WTC11 (cell line): ENCODE results near the gene TCP1. TPM values are rescaled to one million over a fixed set of nuclear protein-coding genes. Genes with fewer than 3 reads are reported as not detected.

ENCODE experiments used
- ATAC-seq: fragments of 200-7000 bp; cut with Tn5 transposase; 2 replicates; pipeline ENCODE4 v1.10.0; 2021; ENCODE audit warnings: mild to moderate bottlenecking, moderate library complexity
- Bru-seq: library from RNA; stranded (reverse); fragments of 400-500 nt; gene quantifications from one replicate; lab custom pipeline; 2021; lab: Mats Ljungman, UMichigan
- CTCF ChIA-PET: fragments of 300-600 bp; sonication (Branson Sonifier 250); formaldehyde crosslinking; loops from one replicate; lab custom pipeline; 2021; ENCODE audit warnings: antibody characterized with exemption; lab: Charles Lee
- POLR2A ChIA-PET: fragments of 350-600 bp; sonication (Branson Sonifier 250); formaldehyde crosslinking; loops from one replicate; lab custom pipeline; 2021; ENCODE audit warnings: antibody characterized with exemption; lab: Charles Lee
- DNase-seq: peaks from one replicate; pipeline ENCODE4 v3.0.0; 2021; ENCODE audit warnings: low spot score
- H3K27ac Mint-ChIP-seq: 2 replicates; pipeline ENCODE4 v1.8.0; 2021; ENCODE audit warnings: mixed read lengths
- H3K27me3 Mint-ChIP-seq: 2 replicates; pipeline ENCODE4 v1.8.0; 2021; ENCODE audit warnings: low read depth, mild to moderate bottlenecking, moderate library complexity, mixed read lengths
- H3K36me3 Mint-ChIP-seq: 2 replicates; pipeline ENCODE4 v1.8.0; 2021; ENCODE audit warnings: mixed read lengths
- H3K4me1 Mint-ChIP-seq: 2 replicates; pipeline ENCODE4 v1.8.0; 2022; ENCODE audit warnings: mixed read lengths
- H3K4me3 Mint-ChIP-seq: 2 replicates; pipeline ENCODE4 v1.8.0; 2021; ENCODE audit warnings: mild to moderate bottlenecking, moderate library complexity, mixed read lengths
- H3K9me3 Mint-ChIP-seq: 2 replicates; pipeline ENCODE4 v1.8.0; 2021; ENCODE audit warnings: mixed read lengths
- ATF2 ChIP-seq: sonication (generic); formaldehyde crosslinking; IDR thresholded peaks from 2 replicates; pipeline ENCODE4 v1.8.1; 2022; ENCODE audit warnings: low read depth, missing genetic modification reagents, borderline replicate concordance
- E2F5 ChIP-seq: sonication (generic); formaldehyde crosslinking; IDR thresholded peaks from 2 replicates; pipeline ENCODE4 v1.8.1; 2022; ENCODE audit warnings: mild to moderate bottlenecking, moderate library complexity, missing genetic modification reagents
- ETV6 ChIP-seq: sonication (generic); formaldehyde crosslinking; IDR thresholded peaks from 2 replicates; pipeline ENCODE4 v1.8.1; 2022; ENCODE audit warnings: mild to moderate bottlenecking, missing genetic modification reagents
- FOXP4 ChIP-seq: sonication (generic); formaldehyde crosslinking; IDR thresholded peaks from 2 replicates; pipeline ENCODE4 v1.8.0; 2022; ENCODE audit warnings: mild to moderate bottlenecking, missing genetic modification reagents
- IRF1 ChIP-seq: sonication (generic); formaldehyde crosslinking; IDR thresholded peaks from 2 replicates; pipeline ENCODE4 v1.8.0; 2023; ENCODE audit warnings: missing genetic modification reagents
- IRF2 ChIP-seq: sonication (generic); formaldehyde crosslinking; IDR thresholded peaks from 2 replicates; pipeline ENCODE4 v1.8.0; 2022; ENCODE audit warnings: low read depth, missing genetic modification reagents, borderline replicate concordance
- MAX ChIP-seq: sonication (generic); formaldehyde crosslinking; IDR thresholded peaks from 2 replicates; pipeline ENCODE4 v1.8.0; 2022; ENCODE audit warnings: mild to moderate bottlenecking, missing genetic modification reagents
- NR1H2 ChIP-seq: sonication (generic); formaldehyde crosslinking; IDR thresholded peaks from 2 replicates; pipeline ENCODE4 v1.9.0; 2021; ENCODE audit warnings: mild to moderate bottlenecking, moderate library complexity, missing genetic modification reagents
- PREB ChIP-seq: sonication (generic); formaldehyde crosslinking; IDR thresholded peaks from 2 replicates; pipeline ENCODE4 v1.8.1; 2022; ENCODE audit warnings: mild to moderate bottlenecking, missing genetic modification reagents, moderate library complexity, borderline replicate concordance
- PRRX2 ChIP-seq: fragments of 250-450 bp; sonication (Bioruptor Pico); IDR thresholded peaks from 2 replicates; pipeline ENCODE4 v1.8.0; 2021; ENCODE audit warnings: mild to moderate bottlenecking
- SP1 ChIP-seq: sonication (generic); formaldehyde crosslinking; conservative IDR thresholded peaks from 2 replicates; pipeline ENCODE4 v1.8.1; 2022; ENCODE audit warnings: missing genetic modification reagents
- TCF7 ChIP-seq: sonication (generic); formaldehyde crosslinking; IDR thresholded peaks from 2 replicates; pipeline ENCODE4 v1.8.0; 2022; ENCODE audit warnings: mild to moderate bottlenecking, low read depth, missing genetic modification reagents, moderate library complexity
- USF2 ChIP-seq: sonication (generic); formaldehyde crosslinking; IDR thresholded peaks from 2 replicates; pipeline ENCODE4 v1.8.1; 2023; ENCODE audit warnings: mild to moderate bottlenecking, missing genetic modification reagents, moderate library complexity
- ZMAT4 ChIP-seq: fragments of 250-450 bp; sonication (Bioruptor Pico); IDR thresholded peaks from 2 replicates; pipeline ENCODE4 v1.9.0; 2021; ENCODE audit warnings: mild to moderate bottlenecking
- ZNF219 ChIP-seq: sonication (generic); formaldehyde crosslinking; IDR thresholded peaks from 2 replicates; pipeline ENCODE4 v1.8.0; 2023; ENCODE audit warnings: missing genetic modification reagents, mild to moderate bottlenecking, borderline replicate concordance
- ZNF232 ChIP-seq: sonication (generic); formaldehyde crosslinking; IDR thresholded peaks from 2 replicates; pipeline ENCODE4 v1.8.0; 2022; ENCODE audit warnings: mild to moderate bottlenecking, missing genetic modification reagents
- ZNF281 ChIP-seq: sonication (generic); formaldehyde crosslinking; IDR thresholded peaks from 2 replicates; pipeline ENCODE4 v1.8.0; 2023; ENCODE audit warnings: mild to moderate bottlenecking, missing genetic modification reagents
- ZNF423 ChIP-seq: fragments of 250-450 bp; sonication (Bioruptor Pico); IDR thresholded peaks from 2 replicates; pipeline ENCODE4 v2.1.2; 2022; ENCODE audit warnings: mild to moderate bottlenecking, moderate library complexity
- ZNF512 ChIP-seq: sonication (generic); formaldehyde crosslinking; IDR thresholded peaks from 2 replicates; pipeline ENCODE4 v1.8.1; 2022; ENCODE audit warnings: missing genetic modification reagents, borderline replicate concordance
- long read RNA-seq, 3 experiments: library from RNA in 1 of 3; library from capped mRNA in 1 of 3; library from polyadenylated mRNA in 1 of 3; unstranded in 2 of 3; stranded (forward) in 1 of 3; transcript quantifications; one replicate each; pipeline ENCODE4 v2.0.0, GENCODE V29; 2021
- total RNA-seq: library from RNA; stranded (reverse); gene quantifications from 3 replicates; pipeline ENCODE4 v1.2.3, GENCODE V29; 2021

TCP1 gene
- total RNA-seq (293 to 388 TPM (median 301 TPM) in 3 replicates), Bru-seq, nascent RNA (percentile 98 among the genes with signal in this experiment)
- long read RNA-seq, experiment 1, transcript TCP1-201 (12 exons, 2,499 nt) = major isoform, 1,129 of 1,274 reads
- long read RNA-seq, experiment 1, transcript TCP1-202 (11 exons, 1,878 nt) = minor isoform, 7 of 1,274 reads
- long read RNA-seq, experiment 1, partial matches to known transcripts = 94 of 1,274 reads
- long read RNA-seq, experiment 1, other reads (novel, unspliced or antisense) = 44 of 1,274 reads
- long read RNA-seq, experiment 2, transcript TCP1-201 (12 exons, 2,499 nt) = major isoform, 348 of 528 reads
- long read RNA-seq, experiment 2, transcript TCP1-202 (11 exons, 1,878 nt) = minor isoform, 5 of 528 reads
- long read RNA-seq, experiment 2, partial matches to known transcripts = 141 of 528 reads
- long read RNA-seq, experiment 2, other reads (novel, unspliced or antisense) = 32 of 528 reads
- long read RNA-seq, experiment 3, transcript TCP1-201 (12 exons, 2,499 nt) = major isoform, 1,060 of 1,185 reads
- long read RNA-seq, experiment 3, partial matches to known transcripts = 85 of 1,185 reads
- long read RNA-seq, experiment 3, other reads (novel, unspliced or antisense) = 37 of 1,185 reads

- CTCF ChIA-PET = interaction anchor here (0.6 to 2.6 kb wide), 11 partner anchors 17 to 158 kb away, joined by 3 to 18 read pairs (median 4); partner anchors contain the start of genes ACAT2 and SOD2
- POLR2A ChIA-PET = interaction anchor here (0.5 to 3.5 kb wide), 15 partner anchors 10 to 322 kb away, joined by 3 to 32 read pairs (median 3); partner anchors contain the start of genes ACAT2, PNLDC1 and WTAP
- Mint-ChIP-seq H3K4me3 (peak within 1 kb of the TSS; percentile 99), H3K27ac (peak within 1 kb of the TSS; percentile 99), H3K27me3 (no peaks in the 10 kb centered on the region), H3K9me3 (no peaks in the 10 kb centered on the region), H3K4me1 (peaks cover 42% of the 10 kb centered on the region), H3K36me3 (peaks cover 72% of the 10 kb centered on the region)
- DNase-seq = peak; percentile 99
- ATAC-seq = peak; percentile 87
- no peak for TF ChIP-seq IRF2 (CRISPR knock-in tag)
- TF ChIP-seq PRRX2 (CRISPR knock-in tag) = no peak
- TF ChIP-seq MAX = peak; percentile 78
- TF ChIP-seq FOXP4 (CRISPR knock-in tag) = peak; percentile 87
- peak; percentile 95 for TF ChIP-seq ETV6 (CRISPR knock-in tag)
- no peak for TF ChIP-seq ZMAT4 (CRISPR knock-in tag)
- TF ChIP-seq ZNF219 (CRISPR knock-in tag) = 0 out of 2 replicates have a peak, but pooled peaks have one; percentile 85
- TF ChIP-seq TCF7 = no peak
- no peak for TF ChIP-seq IRF1 (CRISPR knock-in tag)
- no peak for TF ChIP-seq NR1H2 (CRISPR knock-in tag)
- no peak for TF ChIP-seq ZNF281 (CRISPR knock-in tag)
- TF ChIP-seq USF2 (CRISPR knock-in tag) = no peak
- TF ChIP-seq ZNF423 = no peak
- TF ChIP-seq ATF2 (CRISPR knock-in tag) = no peak
- TF ChIP-seq ZNF232 (CRISPR knock-in tag) = no peak
- no peak for TF ChIP-seq ZNF512 (CRISPR knock-in tag)
- TF ChIP-seq E2F5 (CRISPR knock-in tag) = peak; percentile 96
- TF ChIP-seq PREB (CRISPR knock-in tag) = no peak
- peak; percentile 87 for TF ChIP-seq SP1 (CRISPR knock-in tag)
These were observed at the start of gene TCP1 for GRCh38 chr6:159789377-159790148. TCP1 (minus strand) TSS chr6:159789602; CDS start chr6:159789468, 134 bp downstream.
